Progenitor cell of endocrine pancreas (in vitro differentiated cells): ENCODE measurements around the gene GPRIN3. TPM values are rescaled to one million over a fixed set of nuclear protein-coding genes. Genes with fewer than 3 reads are reported as not detected.

Experiments used
- DNase-seq: peaks from one replicate; pipeline ENCODE4 v3.0.0; 2021; ENCODE audit warnings: low spot score; ENCODE audit not compliant: unreplicated experiment
- H3K27ac Mint-ChIP-seq: 2 replicates; pipeline ENCODE4 v1.8.0; 2021; ENCODE audit warnings: mild to moderate bottlenecking, moderate library complexity, mixed read lengths
- H3K27me3 Mint-ChIP-seq: 2 replicates; pipeline ENCODE4 v1.8.0; 2021; ENCODE audit warnings: mixed read lengths
- H3K36me3 Mint-ChIP-seq: 2 replicates; pipeline ENCODE4 v1.8.0; 2022; ENCODE audit warnings: mixed read lengths; ENCODE audit not compliant: insufficient read depth
- H3K4me1 Mint-ChIP-seq: 2 replicates; pipeline ENCODE4 v1.8.0; 2021; ENCODE audit warnings: low read depth, mixed read lengths
- H3K4me3 Mint-ChIP-seq: 2 replicates; pipeline ENCODE4 v1.8.0; 2021; ENCODE audit warnings: low read depth, mild to moderate bottlenecking, moderate library complexity, mixed read lengths
- H3K9me3 Mint-ChIP-seq: 2 replicates; pipeline ENCODE4 v1.8.0; 2021; ENCODE audit warnings: low read depth, mixed read lengths
- total RNA-seq: library from RNA; stranded (reverse); gene quantifications from 2 replicates; pipeline ENCODE4 v1.2.1, GENCODE V29; 2021
- TF ChIP-seq, protein P1 (sequence below): fragments of 200-600 bp; sonication (generic); IDR thresholded peaks from one replicate; pipeline ENCODE4 v1.5.0; 2021; ENCODE audit warnings: antibody characterized with exemption, mild to moderate bottlenecking; ENCODE audit not compliant: unreplicated experiment

GPRIN3 gene
- total RNA-seq, 1 donor from 2014 or later: 16.0 TPM

DNA sequence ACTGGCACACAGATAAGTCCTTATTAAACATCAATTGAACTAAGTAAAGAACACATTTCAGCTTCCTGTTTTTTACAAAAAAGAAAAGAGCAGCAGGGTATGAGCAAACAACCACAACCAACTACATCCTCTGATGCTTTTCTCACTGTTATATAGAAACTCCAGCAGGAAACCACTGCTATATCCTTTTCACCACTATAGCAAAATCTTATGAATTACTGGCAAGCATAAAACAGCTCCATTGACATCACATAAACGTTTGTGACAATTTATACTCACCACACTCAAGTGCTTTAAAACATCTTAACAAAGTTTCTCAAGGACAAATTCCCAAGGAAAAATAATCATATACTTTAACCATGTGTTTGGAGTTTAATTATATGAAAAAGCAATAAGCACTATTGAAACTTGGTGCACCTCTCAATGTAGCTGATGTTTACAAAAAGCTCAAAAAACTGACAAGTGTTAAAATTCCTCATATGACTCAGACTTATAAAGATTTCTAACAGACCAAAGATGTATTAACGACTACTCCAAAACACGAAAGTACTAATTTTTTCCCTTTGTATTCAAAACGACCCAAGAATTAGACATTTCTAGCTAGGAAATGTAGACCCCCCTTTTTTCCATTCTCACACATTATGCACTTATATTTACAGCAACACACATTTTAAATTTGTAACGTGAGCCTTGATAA lies 12.9 kb downstream of the GPRIN3 start:
- peak overlapping the region; percentile 90 for H3K27ac Mint-ChIP-seq
- no peak for DNase-seq
- H3K27me3 Mint-ChIP-seq: no peaks in the 10 kb centered on the region
- peaks cover 7% of the 10 kb centered on the region for H3K9me3 Mint-ChIP-seq
- H3K4me1 Mint-ChIP-seq: peaks cover 44% of the 10 kb centered on the region
- H3K36me3 Mint-ChIP-seq: peaks cover 7% of the 10 kb centered on the region
- TF ChIP-seq, protein P1, sequence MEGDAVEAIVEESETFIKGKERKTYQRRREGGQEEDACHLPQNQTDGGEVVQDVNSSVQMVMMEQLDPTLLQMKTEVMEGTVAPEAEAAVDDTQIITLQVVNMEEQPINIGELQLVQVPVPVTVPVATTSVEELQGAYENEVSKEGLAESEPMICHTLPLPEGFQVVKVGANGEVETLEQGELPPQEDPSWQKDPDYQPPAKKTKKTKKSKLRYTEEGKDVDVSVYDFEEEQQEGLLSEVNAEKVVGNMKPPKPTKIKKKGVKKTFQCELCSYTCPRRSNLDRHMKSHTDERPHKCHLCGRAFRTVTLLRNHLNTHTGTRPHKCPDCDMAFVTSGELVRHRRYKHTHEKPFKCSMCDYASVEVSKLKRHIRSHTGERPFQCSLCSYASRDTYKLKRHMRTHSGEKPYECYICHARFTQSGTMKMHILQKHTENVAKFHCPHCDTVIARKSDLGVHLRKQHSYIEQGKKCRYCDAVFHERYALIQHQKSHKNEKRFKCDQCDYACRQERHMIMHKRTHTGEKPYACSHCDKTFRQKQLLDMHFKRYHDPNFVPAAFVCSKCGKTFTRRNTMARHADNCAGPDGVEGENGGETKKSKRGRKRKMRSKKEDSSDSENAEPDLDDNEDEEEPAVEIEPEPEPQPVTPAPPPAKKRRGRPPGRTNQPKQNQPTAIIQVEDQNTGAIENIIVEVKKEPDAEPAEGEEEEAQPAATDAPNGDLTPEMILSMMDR: no peak
- no peak overlapping the region for H3K4me3 Mint-ChIP-seq

DNA sequence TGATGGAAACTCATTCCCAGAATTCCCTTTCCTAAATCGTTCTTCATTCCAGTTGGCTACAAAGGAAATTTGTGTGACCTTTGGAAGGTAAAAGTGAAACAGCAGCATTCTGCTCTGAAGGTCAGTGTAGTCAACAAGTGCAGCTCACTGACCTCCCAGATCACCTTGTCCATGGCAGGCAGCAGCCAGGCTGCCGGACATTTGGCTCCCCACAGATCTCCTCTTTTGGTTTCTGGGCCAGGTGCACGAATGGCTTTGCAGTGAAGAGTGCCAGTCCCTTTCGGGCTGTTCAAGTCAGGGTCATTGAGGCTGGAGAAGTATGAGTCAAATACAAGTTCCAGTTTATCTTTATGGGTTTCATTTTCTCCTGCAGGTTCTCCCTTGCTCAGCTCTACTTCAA lies 14.3 kb downstream of the GPRIN3 start:
- Mint-ChIP-seq H3K27me3 (no peaks in the 10 kb centered on the region), H3K9me3 (peaks cover 7% of the 10 kb centered on the region), H3K36me3 (peaks cover 7% of the 10 kb centered on the region), H3K27ac (no peak overlapping the region), H3K4me3 (no peak overlapping the region), H3K4me1 (peaks cover 32% of the 10 kb centered on the region)
- DNase-seq: no peak
- TF ChIP-seq, protein P1: no peak

DNA sequence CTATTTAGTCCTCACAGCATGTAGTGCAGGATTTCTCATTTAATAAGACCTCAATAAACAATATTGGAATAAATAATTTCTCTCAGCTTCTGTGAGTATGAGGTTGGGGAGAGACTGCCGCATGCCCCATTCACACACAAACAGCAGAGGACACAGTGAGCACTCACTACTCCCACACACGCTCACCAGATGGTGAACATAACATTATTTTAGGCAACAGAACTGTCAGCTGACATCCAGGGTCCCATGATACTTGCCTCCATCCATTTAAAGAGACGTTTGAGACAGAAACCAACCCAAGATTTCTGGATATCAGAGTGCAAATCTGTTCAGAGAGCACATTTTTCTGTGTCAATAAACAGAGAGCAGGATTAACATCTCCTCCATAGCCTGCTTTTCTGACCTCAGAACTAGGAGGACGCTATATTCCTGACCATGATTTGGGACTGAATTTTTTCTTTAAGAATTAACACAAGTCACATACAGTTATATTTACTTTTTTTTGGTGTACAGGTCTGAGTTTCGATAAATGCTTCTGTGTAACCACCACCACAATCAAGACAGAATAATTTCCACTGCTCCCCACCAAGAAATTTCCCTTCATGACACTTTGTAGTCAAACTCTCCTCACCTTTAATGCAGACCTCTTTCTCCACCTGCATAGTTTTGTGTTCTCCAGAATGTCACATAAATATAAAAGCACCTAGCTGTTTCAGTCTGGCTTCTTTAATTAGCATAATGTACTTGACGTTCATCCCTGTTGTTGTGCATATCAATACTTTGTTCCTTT lies 16.7 kb downstream of the GPRIN3 start:
- peaks cover 7% of the 10 kb centered on the region for H3K9me3 Mint-ChIP-seq
- H3K27ac Mint-ChIP-seq: no peak overlapping the region
- H3K27me3 Mint-ChIP-seq: no peaks in the 10 kb centered on the region
- H3K4me1 Mint-ChIP-seq: peaks cover 25% of the 10 kb centered on the region
- TF ChIP-seq, protein P1: no peak
- no peak for DNase-seq
- H3K36me3 Mint-ChIP-seq: peaks cover 7% of the 10 kb centered on the region
- no peak overlapping the region for H3K4me3 Mint-ChIP-seq

DNA sequence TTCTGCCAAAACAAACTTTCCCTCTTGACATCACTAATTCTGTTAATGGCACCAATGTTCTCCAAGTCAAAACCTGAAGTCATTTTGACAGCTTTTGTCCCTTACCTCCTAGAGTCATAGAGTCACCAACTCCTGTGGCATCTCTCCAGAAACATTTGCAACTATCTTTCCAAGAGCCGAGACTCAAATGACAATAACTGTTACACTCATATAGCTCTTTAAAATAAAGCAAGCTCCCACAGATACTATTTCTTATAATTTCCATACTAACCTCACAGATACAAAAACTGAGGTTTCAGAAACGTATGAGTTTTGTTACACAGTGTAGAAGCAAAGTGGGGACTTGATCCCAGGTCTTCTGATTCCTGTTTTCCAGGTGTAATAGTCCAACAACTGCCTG lies 18.3 kb downstream of the GPRIN3 start:
- Mint-ChIP-seq H3K9me3 (peaks cover 7% of the 10 kb centered on the region), H3K4me3 (no peak overlapping the region), H3K27me3 (no peaks in the 10 kb centered on the region), H3K27ac (no peak overlapping the region), H3K4me1 (peaks cover 18% of the 10 kb centered on the region), H3K36me3 (peaks cover 7% of the 10 kb centered on the region)
- DNase-seq: no peak
- TF ChIP-seq, protein P1: no peak

DNA sequence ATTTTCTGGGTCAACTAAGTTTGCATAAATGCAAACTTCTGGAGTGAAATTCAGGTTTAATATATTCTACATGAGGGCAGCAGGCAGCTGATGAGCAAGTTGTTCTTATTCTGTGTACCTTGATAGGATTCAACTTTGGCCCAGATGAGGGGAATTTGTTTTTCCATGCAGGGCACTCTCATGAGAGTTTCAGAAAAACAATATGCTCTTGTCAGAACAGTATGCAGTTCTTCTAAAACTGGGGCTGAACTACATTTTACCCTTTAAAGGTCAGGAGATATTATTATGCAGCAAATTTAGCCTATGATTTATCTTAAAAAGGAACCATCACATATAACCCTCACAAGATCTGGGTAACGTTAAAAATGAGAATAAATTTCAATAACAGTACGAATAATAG lies 19.2 kb downstream of the GPRIN3 start:
- Mint-ChIP-seq H3K4me3 (no peak overlapping the region), H3K9me3 (peaks cover 8% of the 10 kb centered on the region), H3K36me3 (peaks cover 8% of the 10 kb centered on the region), H3K27ac (no peak overlapping the region), H3K4me1 (peaks cover 18% of the 10 kb centered on the region), H3K27me3 (no peaks in the 10 kb centered on the region)
- TF ChIP-seq, protein P1: no peak
- DNase-seq: no peak
